HUES64 (cell line): Measurements from ENCODE around the gene ATP6V1B1.
"Not testable (repeated sequence)": the region's sequence is repeated elsewhere in the genome, so short reads cannot be mapped to it uniquely, and the experiment has no call there.

Experiments used
- H3K27ac ChIP-seq: 2 replicates; pipeline ENCODE4 v1.7.0; 2013; ENCODE audit warnings: low read depth, low read length, inconsistent platforms
- H3K27me3 ChIP-seq: 2 replicates; pipeline ENCODE4 v1.6.1; 2013; ENCODE audit warnings: mild to moderate bottlenecking, low read length; ENCODE audit not compliant: insufficient read depth
- H3K36me3 ChIP-seq: 2 replicates; pipeline ENCODE4 v1.6.1; 2013; ENCODE audit warnings: mild to moderate bottlenecking, low read length; ENCODE audit not compliant: insufficient read depth
- H3K4me1 ChIP-seq: 2 replicates; pipeline ENCODE4 v1.6.1; 2013; ENCODE audit warnings: mild to moderate bottlenecking, low read length, moderate library complexity; ENCODE audit not compliant: insufficient read depth
- H3K4me3 ChIP-seq: 2 replicates; pipeline ENCODE4 v1.5.1; 2013; ENCODE audit warnings: mild to moderate bottlenecking, low read length, moderate library complexity
- H3K9ac ChIP-seq: 2 replicates; pipeline ENCODE4 v1.6.1; 2013; ENCODE audit warnings: mild to moderate bottlenecking, low read depth, low read length
- H3K9me3 ChIP-seq: 2 replicates; pipeline ENCODE4 v1.6.1; 2013; ENCODE audit warnings: low read depth, low read length; ENCODE audit not compliant: insufficient read depth
- WGBS: fragments of 150-250, 120-280 bp; methylation state at CpG from one replicate; pipeline ENCODE4 v1.1.7; 2013; ENCODE audit warnings: missing lambda C conversion rate; 5-methylcytosine and 5-hydroxymethylcytosine counted together

The ATP6V1B1 gene

GRCh38 chr2:71006955-71007799, 71.5 kb downstream of the ATP6V1B1 start:
- Histone ChIP-seq H3K27ac (no peak overlapping the region), H3K9ac (no peak overlapping the region), H3K4me3 (no peak overlapping the region), H3K4me1 (peaks cover 6% of the 10 kb centered on the region; the same call in 1 of the 2 replicates), H3K9me3 (no peaks in the 10 kb centered on the region), H3K27me3 (no peaks in the 10 kb centered on the region), H3K36me3 (no peaks in the 10 kb centered on the region)
- WGBS = 88% methylated on average over 5 of the region's 5 CpGs

GRCh38 chr2:71008342-71008741, 72.6 kb downstream of the ATP6V1B1 start:
- no peaks in the 10 kb centered on the region for H3K4me1 ChIP-seq
- no peaks in the 10 kb centered on the region for H3K27me3 ChIP-seq
- no peak overlapping the region for H3K4me3 ChIP-seq
- H3K9ac ChIP-seq = no peak overlapping the region
- WGBS = 93% methylated on average over 13 of the region's 13 CpGs
- H3K27ac ChIP-seq = no peak overlapping the region
- no peaks in the 10 kb centered on the region for H3K36me3 ChIP-seq
- no peaks in the 10 kb centered on the region for H3K9me3 ChIP-seq

GRCh38 chr2:71011786-71012185, 76.1 kb downstream of the ATP6V1B1 start:
- WGBS = 44% methylated on average over 6 of the region's 6 CpGs
- not testable (repeated sequence) for H3K9ac ChIP-seq, H3K27ac ChIP-seq, H3K27me3 ChIP-seq, H3K4me1 ChIP-seq, H3K4me3 ChIP-seq, H3K36me3 ChIP-seq, H3K9me3 ChIP-seq
